IMR-90 (cell line): ENCODE measurements around the gene GNGT1. TPM values are rescaled to one million over a fixed set of nuclear protein-coding genes. Genes with fewer than 3 reads are reported as not detected.

Experiments
- ATAC-seq: fragments of 200-7000 bp; cut with Tn5 transposase; 2 replicates; pipeline ENCODE4 v1.9.1; 2020; ENCODE audit warnings: low read depth, mild to moderate bottlenecking, moderate library complexity
- BruUV-seq: library from RNA; stranded (reverse); fragments of 400-500 nt; replicated peaks from 2 replicates; lab custom pipeline; 2021; lab: Mats Ljungman, UMichigan
- CTCF ChIA-PET: fragments of 300-600 bp; formaldehyde crosslinking; extraction: SDS; loops from one replicate; lab custom pipeline; 2021; ENCODE audit warnings: antibody characterized with exemption; lab: Yijun Ruan, JAX
- POLR2A ChIA-PET: fragments of 300-600 bp; sonication (Branson Sonifier 250); formaldehyde crosslinking; loops from one replicate; lab custom pipeline; 2022; ENCODE audit warnings: antibody characterized with exemption; ENCODE audit not compliant: unreplicated experiment; lab: Charles Lee
- DNase-seq: peaks from one replicate; pipeline ENCODE4 v3.0.0; 2013
- H2AFZ ChIP-seq: replicated peaks from 2 replicates; pipeline ENCODE3; 2013; ENCODE audit warnings: low read length, mild to moderate bottlenecking; ENCODE audit not compliant: poor library complexity
- H2AK5ac ChIP-seq: 2 replicates; pipeline ENCODE4 v1.6.1; 2013; ENCODE audit warnings: low read depth, low read length, inconsistent platforms
- H2AK9ac ChIP-seq: replicated peaks from 2 replicates; pipeline ENCODE3; 2013; ENCODE audit warnings: mild to moderate bottlenecking, low read depth, low read length, moderate library complexity; ENCODE audit not compliant: poor library complexity
- H2BK120ac ChIP-seq: 2 replicates; pipeline ENCODE4 v1.6.1; 2013; ENCODE audit warnings: low read depth, low read length, inconsistent platforms
- H2BK15ac ChIP-seq: 3 replicates; pipeline ENCODE4 v1.6.1; 2013; ENCODE audit warnings: low read depth, low read length, inconsistent platforms
- H2BK20ac ChIP-seq: 2 replicates; pipeline ENCODE4 v1.6.1; 2013; ENCODE audit warnings: low read depth, mild to moderate bottlenecking, inconsistent platforms, low read length, moderate library complexity
- H2BK5ac ChIP-seq: 2 replicates; pipeline ENCODE4 v1.6.1; 2013; ENCODE audit warnings: mild to moderate bottlenecking, low read depth, low read length, inconsistent platforms; ENCODE audit not compliant: poor library complexity, severe bottlenecking
- H3K14ac ChIP-seq: replicated peaks from 2 replicates; pipeline ENCODE4 v1.6.1; 2013; ENCODE audit warnings: low read depth, low read length, inconsistent platforms
- H3K18ac ChIP-seq: 2 replicates; pipeline ENCODE4 v1.6.1; 2013; ENCODE audit warnings: low read depth, low read length, control low read depth
- H3K23ac ChIP-seq: 2 replicates; pipeline ENCODE4 v1.6.1; 2013; ENCODE audit warnings: low read depth, low read length, inconsistent platforms
- H3K27ac ChIP-seq: 2 replicates; pipeline ENCODE4 v1.5.1; 2013; ENCODE audit warnings: mild to moderate bottlenecking, control low read depth, low read length; ENCODE audit not compliant: insufficient read depth
- H3K27me3 ChIP-seq: 2 replicates; pipeline ENCODE4 v1.6.1; 2013; ENCODE audit warnings: low read length; ENCODE audit not compliant: control insufficient read depth, insufficient read depth
- H3K36me3 ChIP-seq: 2 replicates; pipeline ENCODE4 v1.6.1; 2013; ENCODE audit warnings: low read length, mixed read lengths; ENCODE audit not compliant: control insufficient read depth, insufficient read depth
- H3K4ac ChIP-seq: 2 replicates; pipeline ENCODE4 v1.6.1; 2013; ENCODE audit warnings: low read depth, low read length, inconsistent platforms
- H3K4me1 ChIP-seq: 2 replicates; pipeline ENCODE4 v1.6.1; 2013; ENCODE audit warnings: low read length, mixed read lengths; ENCODE audit not compliant: control insufficient read depth, insufficient read depth
- H3K4me2 ChIP-seq: 2 replicates; pipeline ENCODE4 v1.6.1; 2013; ENCODE audit warnings: low read depth, mild to moderate bottlenecking, control low read depth, low read length, moderate library complexity
- H3K4me3 ChIP-seq: 2 replicates; pipeline ENCODE4 v1.5.1; 2013; ENCODE audit warnings: low read depth, mild to moderate bottlenecking, control low read depth, low read length, moderate library complexity; ENCODE audit not compliant: insufficient read depth
- H3K56ac ChIP-seq: 2 replicates; pipeline ENCODE4 v1.6.1; 2013; ENCODE audit warnings: low read length, inconsistent platforms; ENCODE audit not compliant: insufficient read depth; ENCODE audit errors: extremely low read depth
- H3K79me1 ChIP-seq, 2 experiments: 2 replicates each; pipeline ENCODE4 v1.6.1; 2013; ENCODE audit warnings: low read length in 2 of 2, inconsistent platforms in 1 of 2, low read depth in 1 of 2
- H3K9ac ChIP-seq: 2 replicates; pipeline ENCODE4 v1.6.1; 2013; ENCODE audit warnings: low read depth, low read length, control low read depth
- H3K9me1 ChIP-seq: 2 replicates; pipeline ENCODE4 v1.6.1; 2013; ENCODE audit warnings: low read length, inconsistent platforms; ENCODE audit not compliant: insufficient read depth
- H3K9me3 ChIP-seq: 2 replicates; pipeline ENCODE4 v1.6.1; 2013; ENCODE audit warnings: low read length; ENCODE audit not compliant: control insufficient read depth, insufficient read depth
- H4K20me1 ChIP-seq: 2 replicates; pipeline ENCODE4 v1.6.1; 2013; ENCODE audit warnings: low read length, inconsistent platforms; ENCODE audit not compliant: insufficient read depth
- H4K5ac ChIP-seq: 2 replicates; pipeline ENCODE4 v1.6.1; 2013; ENCODE audit warnings: mild to moderate bottlenecking, low read depth, low read length, control low read depth
- H4K8ac ChIP-seq, 2 experiments: 2 replicates each; pipeline ENCODE4 v1.6.1; 2013; ENCODE audit warnings: low read depth in 2 of 2, low read length in 2 of 2, control low read depth in 1 of 2, inconsistent platforms in 1 of 2
- H4K91ac ChIP-seq: 2 replicates; pipeline ENCODE4 v1.6.1; 2013; ENCODE audit warnings: low read depth, low read length, inconsistent platforms; ENCODE audit not compliant: insufficient read depth
- BHLHE40 ChIP-seq: fragments of 150-350 bp; IDR thresholded peaks from 2 replicates; pipeline ENCODE4 v1.6.1; 2016; ENCODE audit warnings: mild to moderate bottlenecking, low read depth, low read length
- CEBPB ChIP-seq: IDR thresholded peaks from 2 replicates; pipeline ENCODE4 v1.6.1; 2012; ENCODE audit warnings: low read depth, low read length, improper control_type of control experiment
- CHD1 ChIP-seq: IDR thresholded peaks from 2 replicates; pipeline ENCODE4 v1.6.1; 2012; ENCODE audit warnings: low read depth, low read length, improper control_type of control experiment
- FOS ChIP-seq: fragments of 150-350 bp; IDR thresholded peaks from 2 replicates; pipeline ENCODE4 v1.6.1; 2016; ENCODE audit warnings: low read depth, low read length
- MAFK ChIP-seq: IDR thresholded peaks from 2 replicates; pipeline ENCODE4 v1.6.1; 2012; ENCODE audit warnings: low read depth, low read length, improper control_type of control experiment
- MAZ ChIP-seq: IDR thresholded peaks from 2 replicates; pipeline ENCODE4 v1.6.1; 2012; ENCODE audit warnings: low read depth, mild to moderate bottlenecking, low read length, improper control_type of control experiment, moderate library complexity, borderline replicate concordance
- MXI1 ChIP-seq: IDR thresholded peaks from 2 replicates; pipeline ENCODE4 v1.6.1; 2012; ENCODE audit warnings: low read depth, mild to moderate bottlenecking, low read length, moderate library complexity, borderline replicate concordance
- NFE2L2 ChIP-seq: fragments of 150-350 bp; IDR thresholded peaks from 2 replicates; pipeline ENCODE4 v1.6.1; 2016; ENCODE audit warnings: low read depth, mild to moderate bottlenecking, low read length
- POLR2A ChIP-seq: IDR thresholded peaks from 2 replicates; pipeline ENCODE4 v1.6.1; 2012; ENCODE audit warnings: mild to moderate bottlenecking, low read depth, low read length
- RAD21 ChIP-seq: IDR thresholded peaks from 2 replicates; pipeline ENCODE4 v1.6.1; 2012; ENCODE audit warnings: low read length, improper control_type of control experiment
- RCOR1 ChIP-seq: IDR thresholded peaks from 2 replicates; pipeline ENCODE4 v1.6.1; 2012; ENCODE audit warnings: mild to moderate bottlenecking, low read length, improper control_type of control experiment; ENCODE audit not compliant: insufficient replicate concordance
- RFX5 ChIP-seq: IDR thresholded peaks from 2 replicates; pipeline ENCODE4 v1.8.0; 2012; ENCODE audit warnings: low read depth, mild to moderate bottlenecking, low read length, moderate library complexity
- SMC3 ChIP-seq: fragments of 150-350 bp; IDR thresholded peaks from 2 replicates; pipeline ENCODE4 v1.6.1; 2016; ENCODE audit warnings: low read depth, mild to moderate bottlenecking, antibody characterized with exemption, low read length, moderate library complexity
- dilution Hi-C: fragments of 300-500 bp; cut with HindIII; formaldehyde crosslinking; loops from one replicate; pipeline ENCODE4 v1.14.3; 2018; ENCODE audit warnings: low sequenced_read_pairs; ENCODE audit not compliant: unreplicated experiment
- in situ Hi-C: fragments of 300-500 bp; cut with MboI; formaldehyde crosslinking; loops from 3 replicates; pipeline ENCODE4 v1.14.3; 2019; ENCODE audit warnings: low sequenced_read_pairs, inconsistent platforms, mixed read lengths
- intact Hi-C: fragments of 100-400 bp; cut with micrococcal nuclease; formaldehyde crosslinking; loops from 2 replicates; pipeline ENCODE4 v1.10.0; 2022
- polyA plus RNA-seq, 3 experiments: library from polyadenylated mRNA; depleted of rRNA; stranded (reverse); fragments of >200 nt; gene quantifications; 2 replicates each; pipeline ENCODE4 v1.2.3, GENCODE V29; 2012; ENCODE audit warnings: low replicate concordance in 1 of 3
- total RNA-seq: library from RNA; depleted of rRNA; stranded (reverse); fragments of >200 nt; gene quantifications from 2 replicates; pipeline ENCODE4 v1.2.3, GENCODE V29; 2012
- TF ChIP-seq, protein P1 (sequence below): fragments of 150-350 bp; IDR thresholded peaks from 2 replicates; pipeline ENCODE4 v1.6.1; 2017; ENCODE audit warnings: mild to moderate bottlenecking, antibody characterized with exemption, low read length, low read depth
- TF ChIP-seq, protein P2 (sequence below): conservative IDR thresholded peaks from 2 replicates; pipeline ENCODE4 v1.5.1; 2012; ENCODE audit warnings: mild to moderate bottlenecking, low read depth, low read length, improper control_type of control experiment
- TF ChIP-seq, protein P3 (sequence below): fragments of 150-350 bp; IDR thresholded peaks from 2 replicates; pipeline ENCODE4 v1.6.1; 2016; ENCODE audit warnings: low read depth, mild to moderate bottlenecking, low read length, moderate library complexity, borderline replicate concordance

GNGT1 gene
- total and polyA plus RNA-seq, 2 of the 4 experiments (the other 2 are of a cell fraction): not detected

DNA sequence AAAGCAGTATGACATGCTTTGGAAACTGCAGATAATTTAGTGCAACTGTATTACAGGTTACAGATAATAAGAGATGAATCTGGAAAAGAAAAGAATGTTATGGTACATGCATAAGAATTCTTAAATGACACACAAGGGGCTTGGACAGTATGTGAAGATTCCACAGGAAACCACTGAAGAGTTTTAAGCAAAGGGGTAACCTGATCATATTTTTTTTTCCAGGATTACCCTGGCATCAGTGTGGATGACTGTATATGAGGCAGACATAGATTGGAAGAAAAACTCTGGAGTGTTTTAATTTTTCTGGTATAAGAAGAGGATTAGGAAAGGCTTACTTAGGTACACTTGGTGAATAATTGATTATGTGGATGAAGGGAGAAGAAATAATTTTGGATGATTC lies 23.9 kb upstream of the GNGT1 start:
- in situ Hi-C loops: no loop called here

More for the DNA sequence above, 23.9 kb upstream of the GNGT1 start:
- Histone ChIP-seq H2BK5ac (no peak overlapping the region), H3K79me1 (no peaks in the 10 kb centered on the region), H4K8ac (no peak overlapping the region), H3K18ac (no peak overlapping the region), H3K4me1 (no peaks in the 10 kb centered on the region), H3K9me3 (peaks cover 2% of the 10 kb centered on the region; the same call in 1 of the 2 replicates), H4K5ac (no peak overlapping the region), H3K36me3 (no peaks in the 10 kb centered on the region; the same call in 1 of the 2 replicates), H3K27me3 (no peaks in the 10 kb centered on the region), H2BK120ac (no peak overlapping the region), H3K4ac (no peak overlapping the region), H2AK5ac (no peak overlapping the region), H3K4me3 (no peak overlapping the region), H3K4me2 (no peak overlapping the region), H3K23ac (no peak overlapping the region), H3K56ac (no peak overlapping the region), H4K91ac (no peak overlapping the region), H2BK15ac (no peak overlapping the region), H4K20me1 (no peaks in the 10 kb centered on the region), H2BK20ac (no peak overlapping the region), H2AFZ (no peak overlapping the region), H3K27ac (no peak overlapping the region), H2AK9ac (no peak overlapping the region), H3K9me1 (no peaks in the 10 kb centered on the region), H3K9ac (no peak overlapping the region), H3K14ac (no peak overlapping the region)
- dilution Hi-C loops: no loop called here
- TF ChIP-seq MXI1 (no peak), RAD21 (no peak), SMC3 (no peak), RCOR1 (no peak), BHLHE40 (no peak), FOS (no peak), POLR2A (no peak), MAZ (no peak), CHD1 (no peak), NFE2L2 (no peak), MAFK (no peak), RFX5 (no peak), CEBPB (no peak)
- TF ChIP-seq, protein P1, sequence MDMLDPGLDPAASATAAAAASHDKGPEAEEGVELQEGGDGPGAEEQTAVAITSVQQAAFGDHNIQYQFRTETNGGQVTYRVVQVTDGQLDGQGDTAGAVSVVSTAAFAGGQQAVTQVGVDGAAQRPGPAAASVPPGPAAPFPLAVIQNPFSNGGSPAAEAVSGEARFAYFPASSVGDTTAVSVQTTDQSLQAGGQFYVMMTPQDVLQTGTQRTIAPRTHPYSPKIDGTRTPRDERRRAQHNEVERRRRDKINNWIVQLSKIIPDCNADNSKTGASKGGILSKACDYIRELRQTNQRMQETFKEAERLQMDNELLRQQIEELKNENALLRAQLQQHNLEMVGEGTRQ: no peak
- TF ChIP-seq, protein P2, sequence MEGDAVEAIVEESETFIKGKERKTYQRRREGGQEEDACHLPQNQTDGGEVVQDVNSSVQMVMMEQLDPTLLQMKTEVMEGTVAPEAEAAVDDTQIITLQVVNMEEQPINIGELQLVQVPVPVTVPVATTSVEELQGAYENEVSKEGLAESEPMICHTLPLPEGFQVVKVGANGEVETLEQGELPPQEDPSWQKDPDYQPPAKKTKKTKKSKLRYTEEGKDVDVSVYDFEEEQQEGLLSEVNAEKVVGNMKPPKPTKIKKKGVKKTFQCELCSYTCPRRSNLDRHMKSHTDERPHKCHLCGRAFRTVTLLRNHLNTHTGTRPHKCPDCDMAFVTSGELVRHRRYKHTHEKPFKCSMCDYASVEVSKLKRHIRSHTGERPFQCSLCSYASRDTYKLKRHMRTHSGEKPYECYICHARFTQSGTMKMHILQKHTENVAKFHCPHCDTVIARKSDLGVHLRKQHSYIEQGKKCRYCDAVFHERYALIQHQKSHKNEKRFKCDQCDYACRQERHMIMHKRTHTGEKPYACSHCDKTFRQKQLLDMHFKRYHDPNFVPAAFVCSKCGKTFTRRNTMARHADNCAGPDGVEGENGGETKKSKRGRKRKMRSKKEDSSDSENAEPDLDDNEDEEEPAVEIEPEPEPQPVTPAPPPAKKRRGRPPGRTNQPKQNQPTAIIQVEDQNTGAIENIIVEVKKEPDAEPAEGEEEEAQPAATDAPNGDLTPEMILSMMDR: no peak
- TF ChIP-seq, protein P3, sequence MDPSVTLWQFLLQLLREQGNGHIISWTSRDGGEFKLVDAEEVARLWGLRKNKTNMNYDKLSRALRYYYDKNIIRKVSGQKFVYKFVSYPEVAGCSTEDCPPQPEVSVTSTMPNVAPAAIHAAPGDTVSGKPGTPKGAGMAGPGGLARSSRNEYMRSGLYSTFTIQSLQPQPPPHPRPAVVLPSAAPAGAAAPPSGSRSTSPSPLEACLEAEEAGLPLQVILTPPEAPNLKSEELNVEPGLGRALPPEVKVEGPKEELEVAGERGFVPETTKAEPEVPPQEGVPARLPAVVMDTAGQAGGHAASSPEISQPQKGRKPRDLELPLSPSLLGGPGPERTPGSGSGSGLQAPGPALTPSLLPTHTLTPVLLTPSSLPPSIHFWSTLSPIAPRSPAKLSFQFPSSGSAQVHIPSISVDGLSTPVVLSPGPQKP: no peak
- CTCF ChIA-PET: no interaction called here
- ATAC-seq: no peak
- DNase-seq: no peak
- POLR2A ChIA-PET: no interaction called here
- intact Hi-C loops: no loop called here
- no TSS peak for BruUV-seq
